Lung microvascular endothelial cell (primary cell): ENCODE measurements around the gene RGS6. TPM values are rescaled to one million over a fixed set of nuclear protein-coding genes. Genes with fewer than 3 reads are reported as not detected.
"Not testable (repeated sequence)": the region's sequence is repeated elsewhere in the genome, so short reads cannot be mapped to it uniquely, and the experiment has no call there.

ENCODE experiments used
- DNase-seq, 2 donors: peaks; one replicate each; pipeline versions ENCODE4 v3.0.0 to v3.0.0-alpha.2; 2010; ENCODE audit warnings: low read depth in 2 of 2
- total RNA-seq: library from RNA; depleted of rRNA; stranded (reverse); fragments of >200 nt; gene quantifications from 2 replicates; pipeline ENCODE4 v1.2.1, GENCODE V29; 2014

Gene RGS6
- total RNA-seq, 1 donor from 2014 or later, result not detected

- DNase-seq, result no peak
Observed at GRCh38 chr14:72450473-72451044, 518.3 kb downstream of the RGS6 start.

- DNase-seq, result peak in 1 of 2 donors; percentile 10
Observed at GRCh38 chr14:72451054-72451972, 519.1 kb downstream of the RGS6 start.

- DNase-seq, result no peak
Observed at GRCh38 chr14:72452774-72453173, 520.5 kb downstream of the RGS6 start.

GRCh38 chr14:72454388-72455160 is 522.3 kb downstream of the RGS6 start:
- no peak for DNase-seq

- DNase-seq, result no peak
Observed at GRCh38 chr14:72457641-72458040, 525.4 kb downstream of the RGS6 start.

GRCh38 chr14:72462056-72462455 is 529.8 kb downstream of the RGS6 start:
- DNase-seq, result no peak

GRCh38 chr14:72463291-72463866 is 531.1 kb downstream of the RGS6 start:
- no peak for DNase-seq

- no peak for DNase-seq
Observed at GRCh38 chr14:72464226-72464625, 532.0 kb downstream of the RGS6 start.

- no peak for DNase-seq
Observed at GRCh38 chr14:72466325-72466724, 534.1 kb downstream of the RGS6 start.

GRCh38 chr14:72471346-72471745 is 539.1 kb downstream of the RGS6 start:
- DNase-seq, result no peak

- no peak for DNase-seq
Observed at GRCh38 chr14:72472845-72473244, 540.6 kb downstream of the RGS6 start.

- peak in 1 of 2 donors; percentile 21 for DNase-seq
Observed at GRCh38 chr14:72476657-72477499, 544.6 kb downstream of the RGS6 start.

- not testable (repeated sequence) for DNase-seq
Observed at GRCh38 chr14:72477578-72477977, 545.3 kb downstream of the RGS6 start.

- no peak for DNase-seq
Observed at GRCh38 chr14:72478471-72478893, 546.3 kb downstream of the RGS6 start.

- DNase-seq, result no peak
Observed at GRCh38 chr14:72479461-72479931, 547.3 kb downstream of the RGS6 start.

GRCh38 chr14:72480464-72481243 is 548.4 kb downstream of the RGS6 start:
- DNase-seq, result no peak

- no peak for DNase-seq
Observed at GRCh38 chr14:72483311-72483710, 551.1 kb downstream of the RGS6 start.

- no peak for DNase-seq
Observed at GRCh38 chr14:72485695-72486094, 553.5 kb downstream of the RGS6 start.

- no peak for DNase-seq
Observed at GRCh38 chr14:72488514-72488913, 556.3 kb downstream of the RGS6 start.

- no peak for DNase-seq
Observed at GRCh38 chr14:72492196-72492595, 560.0 kb downstream of the RGS6 start.
